ENCODE results near the gene CD99. TPM values are rescaled to one million over a fixed set of nuclear protein-coding genes. Genes with fewer than 3 reads are reported as not detected.

The CD99 gene
- total and polyA plus RNA-seq, 7 experiments from 2014 or later, result 112 to 293 (median 179) TPM

DNA sequence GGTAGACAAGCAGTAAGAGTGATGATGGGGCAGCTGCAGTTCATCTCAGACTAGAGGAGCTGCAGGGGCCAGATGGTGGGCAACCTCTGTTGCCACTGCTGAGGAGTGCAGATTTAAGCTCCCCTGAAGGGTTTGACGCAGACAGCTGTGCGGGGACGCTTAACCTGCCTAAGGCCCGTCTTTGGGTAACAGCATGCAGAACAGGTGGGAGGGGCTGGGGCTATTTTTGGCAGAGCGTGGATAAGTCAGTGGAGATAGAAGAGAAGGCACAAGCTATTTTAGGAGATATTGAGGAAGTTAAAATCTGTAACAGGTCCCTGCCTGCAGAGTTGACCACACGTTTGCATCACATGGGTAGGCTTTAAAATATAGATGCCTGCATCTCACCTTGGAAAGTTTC is 10.5 kb downstream of the CD99 start:
- no peaks in the 10 kb centered on the region for H3K9me3 ChIP-seq (ENCODE audit: control insufficient read depth in 2 of 3, low read length in 3 of 3)
- no peak overlapping the region for H3K4me3 ChIP-seq (ENCODE audit: low read length)
- H3K27me3 ChIP-seq (ENCODE audit: control insufficient read depth in 2 of 2, insufficient read depth in 2 of 2, low read length in 2 of 2), result no peaks in the 10 kb centered on the region
- H3K36me3 Mint-ChIP-seq, result peaks cover 12 to 56% (median 23%) of the 10 kb centered on the region in 5 donors
- ChIA-PET CTCF (no interaction called here), POLR2A (no interaction called here)
- H3K36me3 ChIP-seq (ENCODE audit: control insufficient read depth in 2 of 3, insufficient read depth in 3 of 3, low read length in 3 of 3), result peaks cover 0 to 5% (median 0%) of the 10 kb centered on the region in 3 experiments
- H3K4me1 Mint-ChIP-seq, result peaks cover 59 to 95% (median 88%) of the 10 kb centered on the region in 7 donors
- peak overlapping the region; percentile 7 to 83 (median 38) for H3K4me3 Mint-ChIP-seq
- H3K27ac Mint-ChIP-seq, result peak overlapping the region in 7 of 9 donors; percentile 15 to 75 (median 54)
- peaks cover 45 to 94% of the 10 kb centered on the region in 2 donors for H3K4me1 ChIP-seq (ENCODE audit: control insufficient read depth in 2 of 2, insufficient read depth in 2 of 2, low read length in 2 of 2)
- peaks cover 0 to 11% (median 0%) of the 10 kb centered on the region in 11 donors for H3K9me3 Mint-ChIP-seq
- DNase-seq (no peak), ATAC-seq (no peak)
- no peak overlapping the region for H3K27ac ChIP-seq (ENCODE audit: low read depth, low read length)
- intact Hi-C loops (cut with micrococcal nuclease), result no loop called here
- no peaks in the 10 kb centered on the region for H3K27me3 Mint-ChIP-seq

DNA sequence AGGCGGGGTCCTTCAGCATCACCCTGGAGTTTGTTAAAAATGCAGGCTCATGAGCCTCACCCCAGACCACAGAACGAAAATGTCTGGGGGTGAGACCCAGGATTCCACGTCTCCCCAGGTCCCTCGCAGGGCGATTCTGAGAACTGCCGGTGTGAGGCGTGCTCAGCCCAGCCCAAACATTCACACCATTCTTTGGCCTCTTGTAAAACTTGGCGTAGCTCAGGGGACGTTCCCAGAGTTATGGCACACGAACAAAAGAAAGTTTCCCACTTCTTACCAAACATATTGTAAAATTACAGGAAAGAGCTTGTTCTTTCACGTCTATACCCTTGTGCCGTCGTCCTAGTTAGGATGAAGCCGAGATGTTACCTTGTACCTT is 12.9 kb downstream of the CD99 start:
- H3K27ac Mint-ChIP-seq, result peak overlapping the region; percentile 18 to 89 (median 68)
- Histone ChIP-seq H3K9me3 (ENCODE audit: control insufficient read depth in 2 of 3, low read length in 3 of 3) (no peaks in the 10 kb centered on the region), H3K36me3 (ENCODE audit: control insufficient read depth in 2 of 3, insufficient read depth in 3 of 3, low read length in 3 of 3) (peaks cover 0 to 5% (median 0%) of the 10 kb centered on the region in 3 experiments), H3K27ac (ENCODE audit: low read depth, low read length) (no peak overlapping the region), H3K4me3 (ENCODE audit: low read length) (no peak overlapping the region), H3K4me1 (ENCODE audit: control insufficient read depth in 2 of 2, insufficient read depth in 2 of 2, low read length in 2 of 2) (peaks cover 41 to 88% of the 10 kb centered on the region in 2 donors), H3K27me3 (ENCODE audit: control insufficient read depth in 2 of 2, insufficient read depth in 2 of 2, low read length in 2 of 2) (no peaks in the 10 kb centered on the region)
- intact Hi-C loops (cut with micrococcal nuclease), result no loop called here
- no peak for ATAC-seq
- H3K4me3 Mint-ChIP-seq, result peak overlapping the region; percentile 64 to 83 (median 74)
- H3K4me1 Mint-ChIP-seq, result peaks cover 58 to 92% (median 86%) of the 10 kb centered on the region in 7 donors
- peaks cover 0 to 9% (median 0%) of the 10 kb centered on the region in 11 donors for H3K9me3 Mint-ChIP-seq
- H3K36me3 Mint-ChIP-seq, result peaks cover 12 to 47% (median 19%) of the 10 kb centered on the region in 5 donors
- ChIA-PET CTCF (no interaction called here), POLR2A (no interaction called here)
- no peaks in the 10 kb centered on the region for H3K27me3 Mint-ChIP-seq
- no peak for DNase-seq

DNA sequence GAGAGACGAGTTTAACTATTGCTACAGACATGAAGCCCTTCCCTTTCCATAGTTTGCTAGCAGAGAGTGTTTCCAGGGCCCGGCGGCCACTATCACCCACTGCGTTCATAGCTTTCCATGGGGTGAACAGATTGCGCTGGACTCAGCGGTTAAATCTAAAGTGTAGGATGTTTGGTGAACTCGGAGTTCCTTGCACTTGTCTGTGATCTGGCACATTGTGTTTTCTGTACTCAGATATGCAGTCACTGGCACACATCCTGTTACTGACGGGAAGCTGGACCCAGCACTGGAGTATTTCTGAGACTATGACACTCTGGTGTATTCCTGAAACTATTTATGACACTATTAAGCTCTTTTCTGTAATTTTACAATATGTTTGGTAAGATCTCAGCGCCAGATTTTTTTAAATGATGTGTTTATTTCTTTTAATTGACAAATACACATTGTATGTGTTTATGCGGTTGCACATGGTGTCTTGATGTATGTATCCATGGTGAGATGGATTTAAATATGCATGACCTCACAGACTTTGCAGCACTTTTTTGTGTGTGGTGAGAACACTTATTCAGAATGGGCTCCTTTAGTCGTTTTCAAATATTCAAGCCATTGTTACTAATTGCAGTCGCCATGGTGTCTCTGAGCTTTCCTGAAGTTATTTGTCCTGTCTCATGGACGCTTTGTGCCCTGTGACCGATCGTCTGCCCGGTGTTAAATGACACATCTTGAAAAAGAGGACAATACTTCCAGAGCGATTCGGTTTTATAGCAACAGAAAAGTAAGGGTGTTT is 14.1 kb downstream of the CD99 start:
- H3K36me3 ChIP-seq (ENCODE audit: control insufficient read depth in 2 of 3, insufficient read depth in 3 of 3, low read length in 3 of 3), result peaks cover 0 to 5% (median 0%) of the 10 kb centered on the region in 3 experiments
- peak in 1 of 9 donors; percentile 28 for DNase-seq
- H3K4me3 ChIP-seq (ENCODE audit: low read length), result no peak overlapping the region
- no peaks in the 10 kb centered on the region for H3K27me3 Mint-ChIP-seq
- no peaks in the 10 kb centered on the region for H3K27me3 ChIP-seq (ENCODE audit: control insufficient read depth in 2 of 2, insufficient read depth in 2 of 2, low read length in 2 of 2)
- ChIA-PET POLR2A (no interaction called here), CTCF (no interaction called here)
- H3K9me3 Mint-ChIP-seq, result peaks cover 0 to 7% (median 0%) of the 10 kb centered on the region in 11 donors
- H3K27ac ChIP-seq (ENCODE audit: low read depth, low read length), result no peak overlapping the region
- intact Hi-C loops (cut with micrococcal nuclease), result no loop called here
- peaks cover 44 to 87% of the 10 kb centered on the region in 2 donors for H3K4me1 ChIP-seq (ENCODE audit: control insufficient read depth in 2 of 2, insufficient read depth in 2 of 2, low read length in 2 of 2)
- H3K36me3 Mint-ChIP-seq, result peaks cover 5 to 37% (median 12%) of the 10 kb centered on the region in 5 donors
- H3K9me3 ChIP-seq (ENCODE audit: control insufficient read depth in 2 of 3, low read length in 3 of 3), result no peaks in the 10 kb centered on the region
- H3K4me1 Mint-ChIP-seq, result peaks cover 59 to 94% (median 89%) of the 10 kb centered on the region in 7 donors
- H3K27ac Mint-ChIP-seq, result peak overlapping the region in 6 of 9 donors; percentile 12 to 84 (median 68)
- H3K4me3 Mint-ChIP-seq, result peak overlapping the region; percentile 1 to 75 (median 44)
- ATAC-seq, result no peak

DNA sequence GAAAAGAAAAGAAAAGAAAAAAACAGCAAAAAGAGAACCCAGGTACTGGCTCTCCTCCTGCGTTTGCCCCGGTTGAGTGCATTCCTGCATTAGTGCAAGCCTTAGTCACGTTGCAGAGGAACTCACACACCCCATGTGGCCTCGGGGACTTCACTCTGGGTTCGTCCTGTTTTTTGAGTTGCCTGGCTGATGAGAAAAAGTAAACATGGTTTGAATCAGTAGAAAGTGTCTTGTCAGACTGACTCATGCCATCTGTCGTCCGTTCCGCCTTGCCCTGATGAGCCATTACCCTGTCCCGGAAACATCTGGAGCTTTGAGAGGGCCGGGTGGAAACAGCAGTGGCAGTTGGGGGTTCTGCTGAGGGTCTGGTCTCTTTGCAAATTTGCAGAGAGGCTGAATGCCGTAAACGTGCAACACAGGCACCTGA is 16.3 kb downstream of the CD99 start:
- Histone ChIP-seq H3K27ac (ENCODE audit: low read depth, low read length) (no peak overlapping the region), H3K27me3 (ENCODE audit: control insufficient read depth in 2 of 2, insufficient read depth in 2 of 2, low read length in 2 of 2) (no peaks in the 10 kb centered on the region), H3K4me1 (ENCODE audit: control insufficient read depth in 2 of 2, insufficient read depth in 2 of 2, low read length in 2 of 2) (peaks cover 42 to 75% of the 10 kb centered on the region in 2 donors), H3K9me3 (ENCODE audit: control insufficient read depth in 2 of 3, low read length in 3 of 3) (no peaks in the 10 kb centered on the region), H3K4me3 (ENCODE audit: low read length) (no peak overlapping the region), H3K36me3 (ENCODE audit: control insufficient read depth in 2 of 3, insufficient read depth in 3 of 3, low read length in 3 of 3) (no peaks in the 10 kb centered on the region)
- Mint-ChIP-seq H3K27ac (peak overlapping the region; percentile 42 to 96 (median 72)), H3K4me3 (peak overlapping the region; percentile 1 to 72 (median 62)), H3K9me3 (peaks cover 0 to 3% (median 0%) of the 10 kb centered on the region in 11 donors), H3K36me3 (peaks cover 0 to 30% (median 0%) of the 10 kb centered on the region in 5 donors), H3K4me1 (peaks cover 45 to 82% (median 74%) of the 10 kb centered on the region in 7 donors), H3K27me3 (no peaks in the 10 kb centered on the region)
- ATAC-seq (peak; percentile 66), DNase-seq (peak in 3 of 9 donors; percentile 31 to 69 (median 41))
- intact Hi-C loops (cut with micrococcal nuclease), result loop anchor here in 1 of 2 donors (1.0 kb wide), 1 partner anchor 9 kb away; no protein-coding TSS in a partner anchor
- ChIA-PET CTCF (no interaction called here), POLR2A (no interaction called here)

DNA sequence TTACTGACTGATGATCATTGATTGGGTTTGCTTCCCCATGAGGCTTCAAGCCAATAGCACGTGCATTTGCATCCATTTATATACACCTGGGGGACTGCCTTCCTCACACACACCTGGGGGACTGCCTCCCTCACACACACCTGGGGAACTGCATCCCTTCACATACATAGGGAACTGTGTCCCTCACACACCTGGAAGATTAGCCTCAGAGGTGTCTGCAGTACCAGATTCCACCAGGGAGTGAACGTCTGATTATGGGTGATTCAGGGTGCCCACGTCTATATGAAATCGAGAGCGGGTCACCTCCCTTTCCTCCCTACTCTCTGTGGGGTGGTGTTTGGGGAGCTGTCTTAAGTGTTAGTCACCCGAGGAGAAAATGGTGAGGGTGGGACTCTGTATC is 16.9 kb downstream of the CD99 start:
- ChIA-PET CTCF (no interaction called here), POLR2A (no interaction called here)
- Mint-ChIP-seq H3K9me3 (peaks cover 0 to 3% (median 0%) of the 10 kb centered on the region in 11 donors), H3K4me1 (peaks cover 44 to 77% (median 69%) of the 10 kb centered on the region in 7 donors), H3K36me3 (peaks cover 0 to 29% (median 0%) of the 10 kb centered on the region in 5 donors), H3K4me3 (peak overlapping the region in 6 of 10 donors; percentile 55 to 84 (median 64)), H3K27me3 (no peaks in the 10 kb centered on the region), H3K27ac (peak overlapping the region in 8 of 9 donors; percentile 42 to 96 (median 74))
- H3K27me3 ChIP-seq (ENCODE audit: control insufficient read depth in 2 of 2, insufficient read depth in 2 of 2, low read length in 2 of 2), result no peaks in the 10 kb centered on the region
- DNase-seq, result no peak
- peaks cover 0 to 5% (median 0%) of the 10 kb centered on the region in 3 experiments for H3K36me3 ChIP-seq (ENCODE audit: control insufficient read depth in 2 of 3, insufficient read depth in 3 of 3, low read length in 3 of 3)
- H3K27ac ChIP-seq (ENCODE audit: low read depth, low read length), result no peak overlapping the region
- intact Hi-C loops (cut with micrococcal nuclease), result no loop called here
- H3K9me3 ChIP-seq (ENCODE audit: control insufficient read depth in 2 of 3, low read length in 3 of 3), result no peaks in the 10 kb centered on the region
- H3K4me3 ChIP-seq (ENCODE audit: low read length), result no peak overlapping the region
- H3K4me1 ChIP-seq (ENCODE audit: control insufficient read depth in 2 of 2, insufficient read depth in 2 of 2, low read length in 2 of 2), result peaks cover 39 to 69% of the 10 kb centered on the region in 2 donors
- no peak for ATAC-seq

DNA sequence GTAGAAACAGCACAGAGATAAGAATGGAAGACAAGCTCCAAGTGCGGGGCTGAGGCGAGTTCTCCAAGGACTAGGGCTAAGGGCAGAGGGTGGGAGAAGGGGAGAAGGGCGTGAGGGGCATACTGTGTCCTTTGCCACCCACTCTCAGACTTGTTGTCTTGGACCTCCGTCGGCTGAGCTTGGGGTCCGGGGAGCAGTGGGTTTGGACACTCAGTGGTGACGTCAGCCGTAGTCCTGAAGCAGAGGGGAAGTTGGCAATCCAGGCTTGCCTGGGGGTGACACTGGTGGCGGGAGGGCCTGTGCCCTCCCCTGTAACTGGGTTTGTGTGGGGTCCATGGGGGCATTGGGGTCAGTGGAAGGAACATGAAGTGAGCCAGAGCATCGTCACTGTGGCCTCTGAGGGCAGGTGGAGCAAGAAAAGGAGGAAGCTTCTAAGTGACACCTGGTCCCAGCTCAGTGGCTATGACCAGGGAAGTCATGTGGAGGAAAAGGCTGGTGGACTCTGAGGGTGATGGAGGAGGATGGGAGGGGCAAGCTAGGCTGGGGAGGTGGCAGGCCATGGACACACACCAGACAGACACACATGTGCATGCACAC is 17.6 kb downstream of the CD99 start:
- H3K4me3 Mint-ChIP-seq, result peak overlapping the region in 6 of 10 donors; percentile 12 to 91 (median 79)
- H3K4me1 Mint-ChIP-seq, result peaks cover 40 to 71% (median 63%) of the 10 kb centered on the region in 7 donors
- Histone ChIP-seq H3K9me3 (ENCODE audit: control insufficient read depth in 2 of 3, low read length in 3 of 3) (no peaks in the 10 kb centered on the region), H3K4me1 (ENCODE audit: control insufficient read depth in 2 of 2, insufficient read depth in 2 of 2, low read length in 2 of 2) (peaks cover 36 to 62% of the 10 kb centered on the region in 2 donors), H3K36me3 (ENCODE audit: control insufficient read depth in 2 of 3, insufficient read depth in 3 of 3, low read length in 3 of 3) (peaks cover 0 to 8% (median 0%) of the 10 kb centered on the region in 3 experiments), H3K4me3 (ENCODE audit: low read length) (no peak overlapping the region), H3K27ac (ENCODE audit: low read depth, low read length) (no peak overlapping the region), H3K27me3 (ENCODE audit: control insufficient read depth in 2 of 2, insufficient read depth in 2 of 2, low read length in 2 of 2) (no peaks in the 10 kb centered on the region)
- no peak for DNase-seq
- no peaks in the 10 kb centered on the region for H3K27me3 Mint-ChIP-seq
- ChIA-PET CTCF (no interaction called here), POLR2A (no interaction called here)
- peak overlapping the region in 8 of 9 donors; percentile 18 to 96 (median 74) for H3K27ac Mint-ChIP-seq
- no peaks in the 10 kb centered on the region for H3K9me3 Mint-ChIP-seq
- ATAC-seq, result no peak
- intact Hi-C loops (cut with micrococcal nuclease), result no loop called here
- peaks cover 0 to 26% (median 0%) of the 10 kb centered on the region in 5 donors for H3K36me3 Mint-ChIP-seq

Data from naive thymus-derived CD4-positive, alpha-beta T cell (primary cell).